Colonic mucosa (tissue), 4 donors: ENCODE data around the gene DCUN1D2. TPM values are rescaled to one million over a fixed set of nuclear protein-coding genes. Genes with fewer than 3 reads are reported as not detected.

Experiments
- DNase-seq: peaks from one replicate; pipeline ENCODE4 v3.0.0-alpha.2; 2020
- H3K27ac ChIP-seq: fragments of 200-600 bp; one replicate; pipeline ENCODE4 v1.8.0; 2021
- H3K27me3 ChIP-seq: fragments of 200-600 bp; one replicate; pipeline ENCODE4 v1.8.0; 2021
- H3K36me3 ChIP-seq: fragments of 200-600 bp; one replicate; pipeline ENCODE4 v1.8.0; 2021
- H3K4me1 ChIP-seq: fragments of 200-600 bp; one replicate; pipeline ENCODE4 v1.8.0; 2021; ENCODE audit warnings: mild to moderate bottlenecking
- H3K4me3 ChIP-seq: fragments of 200-600 bp; one replicate; pipeline ENCODE4 v1.8.0; 2021
- H3K9ac ChIP-seq, 2 donors: one replicate each; pipeline ENCODE4 v1.7.0; 2013; ENCODE audit warnings: control low read depth in 2 of 2, low read depth in 2 of 2, low read length in 2 of 2
- H3K9me3 ChIP-seq: fragments of 200-600 bp; one replicate; pipeline ENCODE4 v1.8.0; 2021
- CTCF ChIP-seq: fragments of 200-600 bp; IDR thresholded peaks from one replicate; pipeline ENCODE4 v1.8.0; 2022; ENCODE audit warnings: antibody characterized with exemption, mild to moderate bottlenecking
- intact Hi-C: fragments of 100-400 bp; cut with DNase I; formaldehyde crosslinking; loops from one replicate; pipeline ENCODE4 v1.14.1; 2022
- total RNA-seq, 2 donors: library from RNA; stranded (reverse); fragmentation: NEBNext Ultra II Directional in 1 of 2; extraction: Animal tissue kit (Norgen Biotek cat#: 25700) in 1 of 2; gene quantifications; one replicate each; pipeline ENCODE4 v1.2.1, GENCODE V29; 2021
- donor health status: healthy.
- donor health status: DM: no; HTN: no; CAD: no.
- donor health status: DM: no; HTN: no; CAD: no.

The DCUN1D2 gene
- total RNA-seq, 2 donors from 2014 or later, result 14.9 to 20.5 TPM

DNA sequence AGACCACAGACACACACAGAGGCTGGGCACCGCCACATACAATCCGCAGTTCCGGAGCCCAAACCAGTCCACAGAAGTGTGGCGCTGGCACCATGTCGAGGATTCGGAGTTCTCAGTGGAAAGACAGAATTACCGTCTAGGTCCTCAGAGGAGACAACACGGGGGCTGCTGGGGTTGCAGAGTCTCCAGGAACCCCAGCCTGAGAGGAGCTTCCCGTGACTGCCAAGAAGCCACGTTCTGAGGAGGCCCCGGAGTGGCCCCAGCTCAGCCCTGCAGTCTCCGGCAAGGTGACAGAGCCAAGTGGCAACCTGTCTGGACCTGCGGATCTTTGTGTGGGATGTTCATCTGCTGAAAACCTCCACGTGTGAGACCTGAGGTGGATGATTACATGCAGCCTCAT, 29.9 kb downstream of the DCUN1D2 start:
- no peak for DNase-seq
- peaks cover 12% of the 10 kb centered on the region for H3K36me3 ChIP-seq
- no peak for TF ChIP-seq CTCF
- no peak overlapping the region for H3K9ac ChIP-seq
- no peaks in the 10 kb centered on the region for H3K9me3 ChIP-seq
- no peak overlapping the region for H3K27ac ChIP-seq
- H3K4me3 ChIP-seq, result no peak overlapping the region
- H3K27me3 ChIP-seq, result no peaks in the 10 kb centered on the region
- no peaks in the 10 kb centered on the region for H3K4me1 ChIP-seq
- intact Hi-C loops, result no loop called here

- no peak overlapping the region for H3K4me3 ChIP-seq
- no peaks in the 10 kb centered on the region for H3K9me3 ChIP-seq
- intact Hi-C loops, result no loop called here
- H3K27me3 ChIP-seq, result no peaks in the 10 kb centered on the region
- peaks cover 12% of the 10 kb centered on the region for H3K36me3 ChIP-seq
- TF ChIP-seq CTCF, result no peak
- no peak overlapping the region for H3K27ac ChIP-seq
- H3K9ac ChIP-seq, result no peak overlapping the region
- DNase-seq, result no peak
- H3K4me1 ChIP-seq, result no peaks in the 10 kb centered on the region
Observed at GRCh38 chr13:113460064-113460555, 30.4 kb downstream of the DCUN1D2 start.

DNA sequence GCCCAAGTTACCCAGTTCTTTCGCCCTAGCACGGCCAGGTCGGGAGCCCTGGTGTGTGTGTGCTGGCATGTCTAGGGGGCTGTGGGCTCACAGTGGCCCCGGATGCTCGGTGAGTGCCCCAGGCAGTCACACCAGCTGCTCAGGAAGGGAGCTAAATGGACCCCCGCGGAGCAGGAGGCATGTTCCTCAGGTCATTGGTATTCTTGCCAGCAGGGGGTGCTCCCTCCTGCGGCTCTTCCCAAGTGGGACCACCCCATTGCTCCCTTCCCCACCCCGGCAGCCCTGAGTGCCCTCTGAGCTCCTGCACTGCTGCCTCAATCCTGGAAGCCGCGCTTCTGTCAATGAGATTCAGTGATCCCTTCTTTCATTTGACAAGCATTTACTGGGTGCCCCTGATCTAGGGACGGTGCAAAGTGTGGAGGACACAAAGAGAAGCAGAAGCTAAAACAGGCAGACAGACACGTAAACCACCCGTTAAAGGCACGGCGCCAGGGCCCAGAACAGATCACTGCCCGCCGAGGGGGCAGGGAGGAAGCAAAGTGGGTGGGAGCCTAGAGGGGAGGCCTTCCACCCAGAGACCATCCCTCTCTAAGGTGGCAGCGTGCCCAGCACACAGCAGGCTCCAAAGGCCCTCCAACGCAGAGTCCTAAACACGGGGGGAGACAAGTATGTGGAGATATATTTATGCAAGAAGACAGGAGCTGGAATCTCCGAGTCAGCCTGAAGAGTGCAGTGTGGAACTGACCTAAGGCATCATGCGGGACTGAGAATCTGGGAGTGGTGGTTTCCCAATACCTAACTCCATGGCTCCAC, 32.1 kb downstream of the DCUN1D2 start:
- Histone ChIP-seq H3K4me3 (no peak overlapping the region), H3K9ac (no peak overlapping the region), H3K27ac (no peak overlapping the region), H3K27me3 (no peaks in the 10 kb centered on the region), H3K9me3 (no peaks in the 10 kb centered on the region), H3K36me3 (peaks cover 12% of the 10 kb centered on the region), H3K4me1 (no peaks in the 10 kb centered on the region)
- intact Hi-C loops, result loop anchor here (5.0 kb wide), 1 partner anchor 104 kb away; no protein-coding TSS in a partner anchor
- no peak for TF ChIP-seq CTCF
- no peak for DNase-seq

GRCh38 chr13:113457510-113457909, 33.0 kb downstream of the DCUN1D2 start:
- Histone ChIP-seq H3K27ac (no peak overlapping the region), H3K27me3 (no peaks in the 10 kb centered on the region), H3K4me3 (no peak overlapping the region), H3K36me3 (peaks cover 12% of the 10 kb centered on the region), H3K9me3 (no peaks in the 10 kb centered on the region), H3K4me1 (no peaks in the 10 kb centered on the region), H3K9ac (no peak overlapping the region)
- intact Hi-C loops, result loop anchor here (5.0 kb wide), 1 partner anchor 105 kb away; no protein-coding TSS in a partner anchor
- no peak for DNase-seq
- no peak for TF ChIP-seq CTCF

GRCh38 chr13:113456116-113456702, 34.3 kb downstream of the DCUN1D2 start:
- peaks cover 12% of the 10 kb centered on the region for H3K36me3 ChIP-seq
- DNase-seq, result no peak
- intact Hi-C loops, result loop anchor here (5.0 kb wide), 1 partner anchor 106 kb away; no protein-coding TSS in a partner anchor

More at GRCh38 chr13:113456116-113456702, 34.3 kb downstream of the DCUN1D2 start:
- no peak overlapping the region for H3K4me3 ChIP-seq
- TF ChIP-seq CTCF, result no peak
- H3K9ac ChIP-seq, result no peak overlapping the region
- H3K4me1 ChIP-seq, result no peaks in the 10 kb centered on the region
- no peak overlapping the region for H3K27ac ChIP-seq
- no peaks in the 10 kb centered on the region for H3K27me3 ChIP-seq
- no peaks in the 10 kb centered on the region for H3K9me3 ChIP-seq
